Parathyroid adenoma (tissue), 2 donors: ENCODE results near the gene HPCAL1.

ENCODE experiments used
- H2AFZ ChIP-seq: fragments of 300-600 bp; sonication (generic); one replicate; pipeline ENCODE4 v1.7.0; 2017; ENCODE audit warnings: antibody characterized with exemption, mild to moderate bottlenecking
- H3K27ac ChIP-seq: fragments of 300-600 bp; sonication (generic); one replicate; pipeline ENCODE4 v1.7.0; 2017
- H3K27me3 ChIP-seq: fragments of 300-600 bp; sonication (generic); one replicate; pipeline ENCODE4 v1.7.0; 2017; ENCODE audit warnings: low read length; ENCODE audit not compliant: control insufficient read depth, insufficient read depth
- H3K36me3 ChIP-seq: fragments of 300-600 bp; sonication (generic); one replicate; pipeline ENCODE4 v1.7.0; 2017; ENCODE audit warnings: low read length; ENCODE audit not compliant: control insufficient read depth, insufficient read depth
- H3K4me1 ChIP-seq: fragments of 300-600 bp; sonication (generic); one replicate; pipeline ENCODE4 v1.7.0; 2017; ENCODE audit warnings: control low read depth
- H3K4me2 ChIP-seq: fragments of 300-600 bp; sonication (generic); one replicate; pipeline ENCODE4 v1.7.0; 2017; ENCODE audit warnings: low read length
- H3K4me3 ChIP-seq: fragments of 300-600 bp; sonication (generic); one replicate; pipeline ENCODE4 v1.7.0; 2017; ENCODE audit warnings: low read depth, low read length
- H3K79me2 ChIP-seq: fragments of 300-600 bp; sonication (generic); one replicate; pipeline ENCODE4 v1.7.0; 2017; ENCODE audit warnings: control low read depth
- H3K9ac ChIP-seq: fragments of 300-600 bp; sonication (generic); one replicate; pipeline ENCODE4 v1.7.0; 2017; ENCODE audit warnings: mild to moderate bottlenecking
- H3K9me3 ChIP-seq: fragments of 300-600 bp; sonication (generic); one replicate; pipeline ENCODE4 v1.7.0; 2017; ENCODE audit warnings: low read length; ENCODE audit not compliant: control insufficient read depth
- CTCF ChIP-seq: fragments of 300-600 bp; sonication (generic); IDR thresholded peaks from one replicate; pipeline ENCODE4 v1.7.0; 2017; ENCODE audit warnings: antibody characterized with exemption, mild to moderate bottlenecking
- donor health status: primary hyperparathyroidism.

HPCAL1 gene

DNA sequence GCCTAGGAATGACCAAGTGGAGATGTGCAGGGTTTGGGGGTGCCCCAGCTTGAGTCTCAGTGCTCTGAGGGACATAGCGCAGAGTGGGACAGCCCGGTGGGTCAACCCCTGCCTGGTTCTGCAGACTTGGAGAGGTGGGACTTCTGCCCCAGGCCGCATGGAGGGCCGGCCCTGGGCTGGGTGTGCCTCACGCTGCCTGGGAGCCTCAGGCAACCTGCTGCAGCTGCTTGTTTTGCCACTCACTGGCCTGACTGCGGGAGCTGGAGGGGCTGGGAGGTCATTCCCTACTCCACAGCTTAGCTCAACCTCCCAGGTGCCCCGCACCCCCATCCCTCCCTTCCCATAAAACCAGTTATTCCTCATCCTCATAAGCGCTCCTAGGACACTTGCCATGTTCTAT lies 112.3 kb downstream of the HPCAL1 start:
- Histone ChIP-seq H3K9ac (no peak overlapping the region), H3K79me2 (no peaks in the 10 kb centered on the region), H3K4me1 (no peaks in the 10 kb centered on the region), H3K4me2 (no peak overlapping the region), H3K27ac (no peak overlapping the region), H2AFZ (no peak overlapping the region), H3K4me3 (no peak overlapping the region), H3K27me3 (no peaks in the 10 kb centered on the region), H3K9me3 (no peaks in the 10 kb centered on the region), H3K36me3 (no peaks in the 10 kb centered on the region)
- no peak for TF ChIP-seq CTCF

DNA sequence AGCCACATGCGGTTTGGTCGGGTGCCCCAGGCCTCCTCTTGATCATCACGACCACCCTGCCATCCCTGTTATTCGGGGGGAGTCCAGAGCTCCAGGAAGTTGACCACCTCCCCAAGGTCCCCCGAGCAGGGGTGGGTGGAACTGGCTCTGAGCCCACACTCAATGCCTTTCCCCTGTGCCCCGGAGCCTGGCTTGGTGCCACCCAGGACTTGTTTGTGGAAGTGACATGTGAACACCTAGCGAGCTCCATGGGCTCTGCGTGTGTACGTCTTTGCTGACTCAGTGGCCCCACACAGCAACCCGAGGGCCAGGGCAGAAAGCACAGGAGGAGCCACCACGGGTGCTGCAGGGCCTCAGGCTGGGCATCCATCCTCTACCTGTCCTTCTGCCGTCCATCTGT lies 112.9 kb downstream of the HPCAL1 start:
- Histone ChIP-seq H3K27me3 (no peaks in the 10 kb centered on the region), H3K36me3 (no peaks in the 10 kb centered on the region), H2AFZ (no peak overlapping the region), H3K9ac (no peak overlapping the region), H3K79me2 (no peaks in the 10 kb centered on the region), H3K4me1 (no peaks in the 10 kb centered on the region), H3K27ac (no peak overlapping the region), H3K9me3 (no peaks in the 10 kb centered on the region), H3K4me2 (no peak overlapping the region), H3K4me3 (no peak overlapping the region)
- TF ChIP-seq CTCF, result no peak

GRCh38 chr2:10417551-10418335 lies 115.0 kb downstream of the HPCAL1 start:
- Histone ChIP-seq H3K36me3 (no peaks in the 10 kb centered on the region), H3K4me1 (no peaks in the 10 kb centered on the region), H3K27ac (no peak overlapping the region), H3K79me2 (no peaks in the 10 kb centered on the region), H3K27me3 (no peaks in the 10 kb centered on the region), H3K4me2 (no peak overlapping the region), H3K9me3 (no peaks in the 10 kb centered on the region), H3K4me3 (no peak overlapping the region), H2AFZ (no peak overlapping the region), H3K9ac (no peak overlapping the region)
- TF ChIP-seq CTCF, result no peak

DNA sequence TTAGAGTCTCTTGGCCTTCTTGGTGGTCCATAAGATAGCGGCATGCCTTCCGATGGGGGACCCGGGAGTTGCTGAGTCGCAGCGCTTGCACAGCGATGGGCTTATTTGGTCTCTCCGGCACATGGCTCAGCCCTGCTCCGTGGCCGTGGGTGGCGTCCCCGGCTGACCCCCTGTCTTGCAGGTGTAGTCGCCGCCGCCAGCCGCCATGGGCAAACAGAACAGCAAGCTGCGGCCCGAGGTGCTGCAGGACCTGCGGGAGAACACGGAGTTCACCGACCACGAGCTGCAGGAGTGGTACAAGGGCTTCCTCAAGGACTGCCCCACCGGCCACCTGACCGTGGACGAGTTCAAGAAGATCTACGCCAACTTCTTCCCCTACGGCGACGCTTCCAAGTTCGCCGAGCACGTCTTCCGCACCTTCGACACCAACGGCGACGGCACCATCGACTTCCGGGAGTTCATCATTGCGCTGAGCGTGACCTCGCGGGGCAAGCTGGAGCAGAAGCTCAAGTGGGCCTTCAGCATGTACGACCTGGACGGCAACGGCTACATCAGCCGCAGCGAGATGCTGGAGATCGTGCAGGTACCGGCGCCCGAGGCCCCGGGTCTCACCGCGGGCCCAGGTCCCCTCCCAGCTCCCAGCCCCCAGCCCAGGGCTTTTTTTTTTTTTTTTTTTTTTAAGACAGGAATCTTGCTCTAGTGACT lies 117.0 kb downstream of the HPCAL1 start:
- Histone ChIP-seq H3K4me3 (no peak overlapping the region), H3K27me3 (no peaks in the 10 kb centered on the region), H3K36me3 (no peaks in the 10 kb centered on the region), H3K27ac (no peak overlapping the region), H2AFZ (no peak overlapping the region), H3K9ac (no peak overlapping the region), H3K79me2 (no peaks in the 10 kb centered on the region), H3K9me3 (no peaks in the 10 kb centered on the region), H3K4me1 (no peaks in the 10 kb centered on the region), H3K4me2 (no peak overlapping the region)
- no peak for TF ChIP-seq CTCF
